MV-4-11 (cell line): ENCODE measurements around the gene IVD.

Experiments used
- DNase-seq: peaks from one replicate; lab custom pipeline; 2025; lab: John Stamatoyannopoulos, UW

The IVD gene

GRCh38 chr15:40377606-40378005, 28.0 kb upstream of the IVD start:
- no peak for DNase-seq

- DNase-seq, result no peak
These were observed 26.2 kb upstream of the IVD start for GRCh38 chr15:40379374-40379773.

- DNase-seq, result peak; percentile 52
These were observed 25.7 kb upstream of the IVD start for GRCh38 chr15:40379853-40380252.

- DNase-seq, result no peak
These were observed 25.0 kb upstream of the IVD start for GRCh38 chr15:40380636-40381035.

- DNase-seq, result no peak
These were observed 23.6 kb upstream of the IVD start for GRCh38 chr15:40381818-40382529.

GRCh38 chr15:40382580-40383456, 22.8 kb upstream of the IVD start, which contains the start of gene KNSTRN:
KNSTRN (plus strand) TSS chr15:40382721; CDS start chr15:40382836, 115 bp downstream.
- peak; percentile 91 for DNase-seq

- DNase-seq, result no peak
These were observed 19.1 kb upstream of the IVD start for GRCh38 chr15:40386480-40386879.

- peak; percentile 98 for DNase-seq
These were observed 16.4 kb upstream of the IVD start for GRCh38 chr15:40388941-40389823.

GRCh38 chr15:40389824-40390595, 15.6 kb upstream of the IVD start:
- DNase-seq, result no peak

- no peak for DNase-seq
These were observed 12.3 kb upstream of the IVD start for GRCh38 chr15:40392986-40393948.

GRCh38 chr15:40397688-40398412, 7.7 kb upstream of the IVD start:
- no peak for DNase-seq

GRCh38 chr15:40398413-40398873, 7.2 kb upstream of the IVD start:
- DNase-seq, result peak; percentile 95

- peak; percentile 25 for DNase-seq
These were observed 6.2 kb upstream of the IVD start for GRCh38 chr15:40399370-40399769.

GRCh38 chr15:40407330-40407990, 1.9 kb downstream of the IVD start:
- DNase-seq, result peak; percentile 76

- DNase-seq, result no peak
These were observed 3.8 kb downstream of the IVD start for GRCh38 chr15:40409366-40409765.

GRCh38 chr15:40410476-40410875, 4.9 kb downstream of the IVD start:
- no peak for DNase-seq

GRCh38 chr15:40412095-40412759, 6.6 kb downstream of the IVD start:
- DNase-seq, result no peak

GRCh38 chr15:40413036-40413435, 7.4 kb downstream of the IVD start:
- DNase-seq, result no peak
